ENCODE data around the gene S1PR4. TPM values are rescaled to one million over a fixed set of nuclear protein-coding genes. Genes with fewer than 3 reads are reported as not detected.
A peak's percentile ranks its signal among the peaks of the same experiment; 100 is the strongest.
"Not testable (repeated sequence)": the region's sequence is repeated elsewhere in the genome, so short reads cannot be mapped to it uniquely, and the experiment has no call there.

Gene S1PR4
- polyA plus RNA-seq, 4 donors, result 0.46 to 5.1 (median 2.4) TPM; not detected in 1

GRCh38 chr19:3211191-3211590, 32.6 kb downstream of the S1PR4 start:
- H3K4me3 ChIP-seq (ENCODE audit: low read depth in 1 of 3, low read length in 3 of 3), result no peak overlapping the region
- no peaks in the 10 kb centered on the region for H3K4me1 ChIP-seq (ENCODE audit: control insufficient read depth in 3 of 3, insufficient read depth in 2 of 3, low read depth in 1 of 3, low read length in 2 of 3)
- FAIRE-seq, result no peak
- 43 to 53% (median 49%) methylated on average over 12 of the region's 12 CpGs for WGBS, 3 donors
- H3K27me3 ChIP-seq (ENCODE audit: control insufficient read depth in 3 of 3, insufficient read depth in 3 of 3, low read length in 3 of 3), result no peaks in the 10 kb centered on the region
- H3K27ac ChIP-seq (ENCODE audit: low read depth in 1 of 3, low read length in 2 of 3), result no peak overlapping the region
- H3K36me3 ChIP-seq (ENCODE audit: control insufficient read depth in 3 of 3, insufficient read depth in 2 of 3, low read depth in 1 of 3, low read length in 3 of 3), result peaks cover 7 to 47% (median 7%) of the 10 kb centered on the region in 3 donors
- no peak for DNase-seq
- H3K9me3 ChIP-seq (ENCODE audit: control insufficient read depth in 2 of 2, insufficient read depth in 1 of 2, low read depth in 1 of 2, low read length in 1 of 2), result no peaks in the 10 kb centered on the region

DNA sequence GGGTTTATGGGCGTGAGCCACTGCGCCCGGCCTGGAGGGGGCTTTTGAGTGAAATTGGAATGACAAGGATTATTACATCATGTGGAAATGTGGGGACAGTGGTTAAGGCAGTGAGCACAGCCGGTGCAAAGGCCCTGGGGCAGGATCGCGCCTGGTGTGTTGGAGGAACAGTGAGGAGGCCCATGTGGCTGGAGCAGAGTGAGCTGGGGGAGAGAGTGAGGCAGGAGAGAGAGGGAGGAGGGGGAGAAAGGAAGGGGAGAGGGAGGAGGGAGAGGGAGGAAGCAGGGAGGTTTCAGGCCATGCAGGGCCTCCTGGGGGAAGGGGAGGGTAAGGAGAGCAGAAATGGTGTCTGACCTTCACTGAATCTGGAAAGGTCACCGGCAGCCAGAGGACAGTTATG, 34.6 kb downstream of the S1PR4 start:
- no peak for FAIRE-seq
- no peaks in the 10 kb centered on the region for H3K27me3 ChIP-seq (ENCODE audit: control insufficient read depth in 3 of 3, insufficient read depth in 3 of 3, low read length in 3 of 3)
- no peaks in the 10 kb centered on the region for H3K4me1 ChIP-seq (ENCODE audit: control insufficient read depth in 3 of 3, insufficient read depth in 2 of 3, low read depth in 1 of 3, low read length in 2 of 3)
- 92 to 98% (median 92%) methylated on average over 7 of the region's 7 CpGs for WGBS, 3 donors
- H3K9me3 ChIP-seq (ENCODE audit: control insufficient read depth in 2 of 2, insufficient read depth in 1 of 2, low read depth in 1 of 2, low read length in 1 of 2), result no peaks in the 10 kb centered on the region
- no peak for DNase-seq
- H3K4me3 ChIP-seq (ENCODE audit: low read depth in 1 of 3, low read length in 3 of 3), result no peak overlapping the region
- no peak overlapping the region for H3K27ac ChIP-seq (ENCODE audit: low read depth in 1 of 3, low read length in 2 of 3)
- peaks cover 0 to 27% (median 2%) of the 10 kb centered on the region in 3 donors for H3K36me3 ChIP-seq (ENCODE audit: control insufficient read depth in 3 of 3, insufficient read depth in 2 of 3, low read depth in 1 of 3, low read length in 3 of 3)

DNA sequence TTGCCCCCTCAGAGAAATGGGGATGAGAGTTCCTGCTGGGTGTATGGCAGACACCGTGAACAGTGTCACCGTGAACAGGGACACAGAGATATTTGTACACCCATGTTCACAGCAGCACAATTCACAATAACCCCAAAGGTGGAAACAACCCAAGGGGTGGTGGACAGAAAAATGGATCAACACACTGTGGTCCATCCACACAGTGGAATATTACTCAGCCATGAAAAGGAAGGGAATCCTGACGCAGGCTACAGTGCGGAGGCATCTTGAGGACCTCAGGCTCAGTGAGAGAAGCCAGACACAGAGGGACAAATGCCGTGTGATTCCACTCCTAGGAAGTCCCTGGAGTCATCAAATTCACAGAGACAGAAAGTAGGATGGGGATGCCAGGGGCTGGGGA, 38.3 kb downstream of the S1PR4 start:
- H3K27ac ChIP-seq (ENCODE audit: low read depth in 1 of 3, low read length in 2 of 3), result no peak overlapping the region
- H3K4me3 ChIP-seq (ENCODE audit: low read depth in 1 of 3, low read length in 3 of 3), result no peak overlapping the region
- no peaks in the 10 kb centered on the region for H3K9me3 ChIP-seq (ENCODE audit: control insufficient read depth in 2 of 2, insufficient read depth in 1 of 2, low read depth in 1 of 2, low read length in 1 of 2)
- DNase-seq (no peak), FAIRE-seq (no peak)
- H3K27me3 ChIP-seq (ENCODE audit: control insufficient read depth in 3 of 3, insufficient read depth in 3 of 3, low read length in 3 of 3), result no peaks in the 10 kb centered on the region
- WGBS, 3 donors, result 85 to 97% (median 86%) methylated on average over 5 of the region's 5 CpGs
- no peaks in the 10 kb centered on the region for H3K4me1 ChIP-seq (ENCODE audit: control insufficient read depth in 3 of 3, insufficient read depth in 2 of 3, low read depth in 1 of 3, low read length in 2 of 3)
- H3K36me3 ChIP-seq (ENCODE audit: control insufficient read depth in 3 of 3, insufficient read depth in 2 of 3, low read depth in 1 of 3, low read length in 3 of 3), result peaks cover 0 to 5% (median 0%) of the 10 kb centered on the region in 3 donors

GRCh38 chr19:3220576-3220975, 42.0 kb downstream of the S1PR4 start:
- 80 to 83% (median 81%) methylated on average over 12 of the region's 12 CpGs for WGBS, 3 donors
- no peak for FAIRE-seq
- no peaks in the 10 kb centered on the region for H3K9me3 ChIP-seq (ENCODE audit: control insufficient read depth in 2 of 2, insufficient read depth in 1 of 2, low read depth in 1 of 2, low read length in 1 of 2)
- DNase-seq, result no peak
- no peaks in the 10 kb centered on the region for H3K4me1 ChIP-seq (ENCODE audit: control insufficient read depth in 3 of 3, insufficient read depth in 2 of 3, low read depth in 1 of 3, low read length in 2 of 3)
- H3K4me3 ChIP-seq (ENCODE audit: low read depth in 1 of 3, low read length in 3 of 3), result no peak overlapping the region
- no peak overlapping the region for H3K27ac ChIP-seq (ENCODE audit: low read depth in 1 of 3, low read length in 2 of 3)
- no peaks in the 10 kb centered on the region for H3K36me3 ChIP-seq (ENCODE audit: control insufficient read depth in 3 of 3, insufficient read depth in 2 of 3, low read depth in 1 of 3, low read length in 3 of 3)
- H3K27me3 ChIP-seq (ENCODE audit: control insufficient read depth in 3 of 3, insufficient read depth in 3 of 3, low read length in 3 of 3), result peaks cover 0 to 2% (median 2%) of the 10 kb centered on the region in 3 donors

DNA sequence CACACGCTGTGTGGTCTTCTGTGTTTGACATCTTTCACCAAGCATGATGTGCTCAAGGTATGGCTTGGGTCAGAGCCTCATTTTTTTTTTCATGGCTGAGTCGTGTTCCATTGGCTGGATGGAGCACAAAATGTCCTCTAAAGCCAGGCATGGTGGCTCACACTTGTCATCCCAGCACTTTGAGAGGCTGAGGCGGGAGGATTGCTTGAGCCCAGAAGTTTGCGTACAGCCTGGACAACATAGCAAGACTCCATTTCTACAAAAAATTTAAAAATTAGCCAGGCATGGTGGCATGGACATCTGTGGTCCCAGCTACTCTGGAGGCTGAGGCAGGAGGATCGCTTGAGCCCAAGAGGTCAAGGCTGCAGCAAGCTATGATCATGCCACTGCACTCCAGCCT, 43.0 kb downstream of the S1PR4 start:
- not testable (repeated sequence) for H3K9me3 ChIP-seq (ENCODE audit: control insufficient read depth in 2 of 2, insufficient read depth in 1 of 2, low read depth in 1 of 2, low read length in 1 of 2); H3K4me3 ChIP-seq (ENCODE audit: low read depth in 1 of 3, low read length in 3 of 3); H3K27ac ChIP-seq (ENCODE audit: low read depth in 1 of 3, low read length in 2 of 3); H3K4me1 ChIP-seq (ENCODE audit: control insufficient read depth in 3 of 3, insufficient read depth in 2 of 3, low read depth in 1 of 3, low read length in 2 of 3); DNase-seq; H3K36me3 ChIP-seq (ENCODE audit: control insufficient read depth in 3 of 3, insufficient read depth in 2 of 3, low read depth in 1 of 3, low read length in 3 of 3); FAIRE-seq
- peaks cover 5 to 12% (median 8%) of the 10 kb centered on the region in 3 donors for H3K27me3 ChIP-seq (ENCODE audit: control insufficient read depth in 3 of 3, insufficient read depth in 3 of 3, low read length in 3 of 3)
- WGBS, 3 donors, result 84 to 93% (median 88%) methylated on average over 5 of the region's 5 CpGs

DNA sequence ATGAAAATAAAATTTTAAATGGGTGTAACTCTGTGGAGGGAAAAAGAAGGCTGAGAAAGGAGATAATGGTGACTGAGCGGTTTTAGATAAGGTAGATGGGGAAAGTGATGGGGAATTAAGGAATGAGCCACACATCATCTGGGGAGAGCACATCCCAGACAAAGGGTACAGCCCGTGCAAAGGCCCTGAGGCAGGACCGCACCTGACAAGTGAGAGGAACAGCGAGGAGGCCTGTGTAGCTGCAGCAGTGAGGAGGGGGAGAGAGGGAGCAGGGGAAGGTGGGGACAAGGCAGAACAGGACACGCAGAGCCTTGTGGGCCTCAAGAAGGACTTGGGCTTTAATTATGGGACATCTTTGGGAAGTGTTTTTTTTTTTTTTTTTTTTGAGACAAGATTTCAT, 44.1 kb downstream of the S1PR4 start:
- H3K27ac ChIP-seq (ENCODE audit: low read depth in 1 of 3, low read length in 2 of 3), result no peak overlapping the region
- no peaks in the 10 kb centered on the region for H3K9me3 ChIP-seq (ENCODE audit: control insufficient read depth in 2 of 2, insufficient read depth in 1 of 2, low read depth in 1 of 2, low read length in 1 of 2)
- FAIRE-seq, result no peak
- DNase-seq, result no peak
- WGBS, 3 donors, result 80 to 90% (median 89%) methylated on average over 5 of the region's 5 CpGs
- no peaks in the 10 kb centered on the region for H3K4me1 ChIP-seq (ENCODE audit: control insufficient read depth in 3 of 3, insufficient read depth in 2 of 3, low read depth in 1 of 3, low read length in 2 of 3)
- peaks cover 8 to 23% (median 11%) of the 10 kb centered on the region in 3 donors for H3K27me3 ChIP-seq (ENCODE audit: control insufficient read depth in 3 of 3, insufficient read depth in 3 of 3, low read length in 3 of 3)
- H3K36me3 ChIP-seq (ENCODE audit: control insufficient read depth in 3 of 3, insufficient read depth in 2 of 3, low read depth in 1 of 3, low read length in 3 of 3), result no peaks in the 10 kb centered on the region
- no peak overlapping the region for H3K4me3 ChIP-seq (ENCODE audit: low read depth in 1 of 3, low read length in 3 of 3)

- DNase-seq (peak; percentile 15 to 67), FAIRE-seq (no peak)
- peaks cover 14 to 41% (median 16%) of the 10 kb centered on the region in 3 donors for H3K27me3 ChIP-seq (ENCODE audit: control insufficient read depth in 3 of 3, insufficient read depth in 3 of 3, low read length in 3 of 3)
- peak within 1 kb of the TSS in 2 of 3 donors; percentile 5 to 31 for H3K4me3 ChIP-seq (ENCODE audit: low read depth in 1 of 3, low read length in 3 of 3)
- H3K27ac ChIP-seq (ENCODE audit: low read depth in 1 of 3, low read length in 2 of 3), result no peak within 1 kb of the TSS
- no peaks in the 10 kb centered on the region for H3K36me3 ChIP-seq (ENCODE audit: control insufficient read depth in 3 of 3, insufficient read depth in 2 of 3, low read depth in 1 of 3, low read length in 3 of 3)
- WGBS, 3 donors, result 2 to 7% (median 4%) methylated on average over 26 to 94 of the region's 94 CpGs
- no peaks in the 10 kb centered on the region for H3K9me3 ChIP-seq (ENCODE audit: control insufficient read depth in 2 of 2, insufficient read depth in 1 of 2, low read depth in 1 of 2, low read length in 1 of 2)
- H3K4me1 ChIP-seq (ENCODE audit: control insufficient read depth in 3 of 3, insufficient read depth in 2 of 3, low read depth in 1 of 3, low read length in 2 of 3), result no peaks in the 10 kb centered on the region
These were observed 46.0 kb downstream of the S1PR4 start, which contains the start of gene CELF5 for GRCh38 chr19:3224346-3225168. Gene CELF5 (plus strand): TSS chr19:3224661. CDS start chr19:3224740, 79 bp downstream.

- H3K4me1 ChIP-seq (ENCODE audit: control insufficient read depth in 3 of 3, insufficient read depth in 2 of 3, low read depth in 1 of 3, low read length in 2 of 3), result no peaks in the 10 kb centered on the region
- DNase-seq, result no peak
- no peaks in the 10 kb centered on the region for H3K9me3 ChIP-seq (ENCODE audit: control insufficient read depth in 2 of 2, insufficient read depth in 1 of 2, low read depth in 1 of 2, low read length in 1 of 2)
- no peak overlapping the region for H3K27ac ChIP-seq (ENCODE audit: low read depth in 1 of 3, low read length in 2 of 3)
- H3K27me3 ChIP-seq (ENCODE audit: control insufficient read depth in 3 of 3, insufficient read depth in 3 of 3, low read length in 3 of 3), result peaks cover 14 to 46% (median 18%) of the 10 kb centered on the region in 3 donors
- H3K4me3 ChIP-seq (ENCODE audit: low read depth in 1 of 3, low read length in 3 of 3), result no peak overlapping the region
- no peaks in the 10 kb centered on the region for H3K36me3 ChIP-seq (ENCODE audit: control insufficient read depth in 3 of 3, insufficient read depth in 2 of 3, low read depth in 1 of 3, low read length in 3 of 3)
- WGBS, 3 donors, result 0 to 2% (median 1%) methylated on average over 5 to 9 of the region's 9 CpGs
- FAIRE-seq, result no peak
These were observed 46.6 kb downstream of the S1PR4 start for GRCh38 chr19:3225169-3225485.

Data from small intestine (tissue), 7 donors.